NOMO-1 treated with DMSO at 0.1 percent for 48 hours (cell line): ENCODE data around the gene CARD11.
"Not testable (repeated sequence)": the region's sequence is repeated elsewhere in the genome, so short reads cannot be mapped to it uniquely, and the experiment has no call there.

Source experiments
- DNase-seq: peaks from one replicate; lab custom pipeline; 2025; ENCODE audit not compliant: unreplicated experiment; lab: John Stamatoyannopoulos, UW

The CARD11 gene

DNA sequence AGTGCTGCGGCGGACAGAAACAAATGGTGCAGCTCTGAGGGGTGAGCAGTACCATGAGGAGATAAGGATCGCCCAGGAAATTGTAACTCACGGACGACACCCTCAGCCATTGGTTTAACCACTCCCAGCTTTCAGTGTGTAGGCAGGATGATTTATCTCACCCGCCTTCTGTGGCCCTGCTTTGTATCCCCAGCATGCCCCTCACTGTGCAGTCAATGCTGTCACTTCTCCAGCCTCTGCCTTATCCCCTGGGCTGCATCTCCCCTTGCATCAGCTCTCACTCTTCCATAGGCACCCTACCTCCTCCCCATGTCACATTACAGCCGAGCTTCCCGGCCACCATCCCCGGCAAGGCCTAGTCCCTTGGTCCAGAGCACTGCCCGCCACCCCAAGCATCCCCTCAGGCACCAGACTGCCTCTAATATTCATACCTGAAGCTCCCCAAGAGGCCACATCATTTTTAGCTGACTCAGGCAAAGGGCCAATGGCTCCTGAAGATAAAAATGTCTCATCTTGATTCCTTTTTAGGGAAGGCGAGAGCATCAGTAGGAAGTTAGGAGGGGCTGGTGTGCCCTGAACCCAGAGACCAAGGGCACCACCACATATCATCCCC is 77.1 kb downstream of the CARD11 start:
- no peak for DNase-seq

DNA sequence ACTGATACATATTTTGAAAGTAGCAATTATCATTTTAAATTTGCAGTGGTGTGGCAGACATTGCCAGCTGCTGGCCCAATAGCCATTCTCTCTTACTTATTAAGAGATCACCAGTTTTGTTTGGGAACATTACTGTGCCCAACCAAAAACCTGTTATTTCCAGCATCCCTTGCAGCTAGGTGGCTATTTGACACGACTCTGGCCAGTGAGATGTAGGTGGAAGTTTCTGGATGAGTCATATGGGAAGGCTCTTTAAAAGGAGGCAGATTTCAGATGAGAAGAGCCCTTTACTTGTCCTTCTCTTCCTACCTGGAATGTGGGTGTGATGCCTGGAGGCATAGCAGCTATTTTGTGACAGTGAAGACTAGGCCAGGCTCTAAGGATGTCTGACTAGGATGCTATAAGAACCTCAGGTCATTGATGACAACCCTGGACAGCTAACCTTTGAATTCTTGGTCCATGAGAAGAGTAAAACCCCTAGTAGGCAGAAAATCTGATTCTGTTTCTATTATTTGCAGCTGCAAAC is 77.9 kb downstream of the CARD11 start:
- DNase-seq, result no peak

DNA sequence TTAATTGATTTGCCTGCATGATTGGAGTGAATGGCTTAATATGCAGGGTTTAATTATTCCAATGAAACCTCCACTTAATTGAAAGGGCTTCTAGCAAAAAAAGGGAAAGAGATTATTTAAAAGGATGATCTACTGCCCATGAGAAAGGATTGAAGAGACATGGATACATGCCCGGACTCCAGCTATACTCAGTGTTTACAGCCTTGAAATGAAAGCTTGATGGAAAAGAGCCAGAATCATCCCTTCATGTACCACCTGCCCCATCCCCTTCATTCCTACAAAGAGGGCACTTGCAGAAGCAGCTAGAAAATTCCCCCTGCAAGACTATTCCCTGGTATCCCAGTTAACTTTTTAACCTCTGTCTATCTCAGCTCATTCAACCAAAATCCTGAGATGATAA is 78.4 kb downstream of the CARD11 start:
- DNase-seq, result no peak

DNA sequence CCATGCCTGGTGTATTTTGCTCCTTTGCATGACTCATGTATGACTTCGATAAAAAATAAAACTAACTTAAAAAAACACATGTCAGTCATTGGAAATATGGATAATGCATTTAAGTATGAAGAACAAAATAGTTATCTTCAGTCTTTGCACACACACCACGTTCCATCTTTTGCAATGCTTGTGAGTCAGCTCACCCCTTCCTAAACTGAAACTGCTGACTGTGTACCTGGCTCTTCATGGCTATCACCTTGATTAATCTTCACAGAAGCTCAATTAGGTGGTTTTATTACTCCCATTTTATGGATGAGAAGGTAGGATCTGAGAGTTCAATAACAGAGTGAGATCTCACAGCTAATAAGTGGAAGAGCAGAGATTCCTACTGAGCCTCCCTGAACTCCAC is 79.5 kb downstream of the CARD11 start:
- no peak for DNase-seq

DNA sequence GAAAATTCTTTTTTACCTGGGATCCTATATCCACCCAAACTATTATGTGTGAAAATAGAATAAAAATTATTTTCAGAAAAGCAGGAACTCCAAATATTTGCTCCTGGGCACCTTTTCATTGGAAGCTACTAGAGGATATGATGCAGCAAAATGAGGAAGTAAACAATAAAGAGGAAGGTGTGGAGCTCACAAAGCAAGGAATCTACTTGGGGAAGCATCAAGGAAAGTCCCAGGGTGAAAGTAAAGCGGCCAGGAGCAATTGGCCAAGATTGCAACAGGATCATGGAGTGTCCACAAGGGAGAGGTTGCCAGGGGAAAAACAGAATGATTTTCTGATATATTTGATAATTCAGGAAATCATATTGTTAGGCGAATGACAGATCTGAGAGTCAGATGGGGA is 80.8 kb downstream of the CARD11 start:
- peak; percentile 25 for DNase-seq

DNA sequence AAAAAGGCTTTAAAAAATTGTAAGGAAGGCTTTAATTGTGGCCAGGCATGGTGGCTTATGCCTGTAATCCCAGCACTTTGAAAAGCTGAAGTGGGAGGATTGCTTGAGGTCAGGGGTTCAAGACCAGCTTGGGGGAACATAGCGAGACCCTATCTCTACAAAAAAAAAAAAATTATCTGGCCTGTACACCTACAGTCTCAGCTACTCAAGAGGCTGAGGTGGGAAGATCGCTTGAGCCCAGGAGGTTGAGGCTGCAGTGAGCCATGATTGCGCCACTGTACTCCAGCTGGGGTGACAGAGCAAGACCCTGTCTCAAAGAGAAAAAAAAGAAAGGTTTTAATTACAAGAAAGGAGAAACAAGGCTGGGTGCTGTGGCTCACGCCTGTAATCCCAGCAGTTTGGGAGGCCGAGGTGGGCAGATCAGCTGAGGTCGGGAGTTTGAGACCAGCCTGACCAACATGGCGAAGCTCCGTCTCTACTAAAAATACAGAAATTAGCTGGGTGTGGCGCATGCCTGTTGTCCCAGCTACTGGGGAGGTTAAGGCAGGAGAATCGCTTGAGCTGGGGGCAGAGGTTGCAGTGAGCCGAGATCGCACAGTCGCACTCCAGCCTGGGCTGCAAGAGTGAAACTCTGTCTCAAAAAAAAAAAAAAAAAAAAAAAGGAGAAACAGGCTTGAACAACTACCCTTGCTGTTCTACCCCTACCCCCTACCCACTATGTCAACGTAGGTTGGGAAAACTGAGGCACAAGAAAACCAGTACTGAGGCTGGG is 83.7 kb downstream of the CARD11 start:
- no peak for DNase-seq

DNA sequence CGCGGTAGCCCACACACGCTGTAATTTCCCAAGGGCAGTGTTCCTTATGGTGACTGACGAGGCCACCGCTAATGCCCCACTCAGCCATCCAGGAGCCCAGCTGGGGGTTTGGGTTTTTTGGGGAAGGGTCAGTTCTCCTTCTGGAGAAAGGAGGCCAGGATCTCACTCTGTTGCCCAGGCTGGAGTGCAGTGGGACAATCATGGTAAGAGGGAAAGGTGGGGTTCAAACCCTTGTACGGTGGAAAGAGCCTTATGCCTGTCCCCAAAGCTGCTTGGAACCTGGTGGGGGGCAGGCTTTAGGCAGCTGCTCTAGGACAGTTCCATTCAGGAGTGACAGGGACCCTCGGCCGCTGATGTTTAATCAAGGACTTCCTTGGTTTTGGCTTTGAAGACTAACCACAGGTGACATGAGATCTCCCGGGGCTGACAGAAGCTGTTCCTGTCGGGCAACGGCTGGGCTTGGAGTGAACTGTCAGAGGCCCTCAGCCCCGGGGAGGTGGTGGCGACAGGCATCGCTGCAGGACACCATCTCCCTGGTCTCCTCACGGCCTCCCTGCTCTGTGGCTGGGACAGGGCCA is 84.5 kb downstream of the CARD11 start:
- no peak for DNase-seq

DNA sequence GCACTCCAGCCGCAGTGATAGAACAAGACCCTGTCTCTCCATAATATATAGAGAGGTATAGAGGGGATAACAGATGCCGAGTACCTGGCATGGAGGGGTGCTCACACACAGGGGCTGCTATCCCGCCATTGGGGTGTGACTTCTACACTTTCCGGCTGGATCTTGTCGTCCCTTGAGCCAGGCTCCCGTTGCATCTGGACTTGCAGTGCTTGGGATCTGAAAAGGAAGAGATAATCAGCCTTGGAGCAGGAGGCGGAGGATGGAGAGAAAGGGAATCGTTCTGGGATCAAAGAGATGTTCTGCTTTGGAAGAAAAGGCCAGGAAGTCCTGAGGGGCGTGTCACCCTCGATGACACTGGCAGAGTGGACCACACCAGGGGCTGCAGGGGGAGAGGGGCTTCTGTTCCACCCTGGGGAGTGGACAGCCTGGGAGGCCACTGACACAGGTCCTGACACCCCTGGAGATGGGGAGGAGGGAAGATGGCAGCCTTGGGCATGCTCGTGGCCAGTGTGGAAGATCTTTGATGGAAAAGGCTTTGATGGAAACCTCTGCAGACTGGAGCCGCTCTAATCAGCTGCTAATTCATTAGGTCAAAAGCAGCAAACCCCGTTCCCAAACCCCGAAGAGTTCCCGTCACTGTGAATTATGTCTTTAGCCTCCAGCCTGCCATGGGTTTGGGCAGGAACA is 85.1 kb downstream of the CARD11 start:
- DNase-seq, result no peak

DNA sequence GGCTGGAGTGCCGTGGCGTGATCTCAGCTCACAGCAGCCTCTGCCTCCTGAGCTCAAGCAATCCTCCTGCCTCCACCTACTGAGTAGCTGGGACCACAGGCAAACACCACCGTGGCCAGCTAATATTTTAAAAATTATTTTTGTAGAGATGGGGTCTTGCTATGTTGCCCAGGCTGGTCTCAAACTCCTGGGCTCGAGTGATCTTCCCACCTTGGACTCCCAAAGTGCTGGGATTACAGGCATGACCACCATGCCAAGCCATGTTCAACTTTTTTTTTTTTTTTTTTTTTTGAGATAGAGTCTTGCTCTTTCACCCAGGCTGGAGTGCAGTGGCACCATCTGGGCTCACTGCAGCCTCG is 86.3 kb downstream of the CARD11 start:
- DNase-seq, result not testable (repeated sequence)

DNA sequence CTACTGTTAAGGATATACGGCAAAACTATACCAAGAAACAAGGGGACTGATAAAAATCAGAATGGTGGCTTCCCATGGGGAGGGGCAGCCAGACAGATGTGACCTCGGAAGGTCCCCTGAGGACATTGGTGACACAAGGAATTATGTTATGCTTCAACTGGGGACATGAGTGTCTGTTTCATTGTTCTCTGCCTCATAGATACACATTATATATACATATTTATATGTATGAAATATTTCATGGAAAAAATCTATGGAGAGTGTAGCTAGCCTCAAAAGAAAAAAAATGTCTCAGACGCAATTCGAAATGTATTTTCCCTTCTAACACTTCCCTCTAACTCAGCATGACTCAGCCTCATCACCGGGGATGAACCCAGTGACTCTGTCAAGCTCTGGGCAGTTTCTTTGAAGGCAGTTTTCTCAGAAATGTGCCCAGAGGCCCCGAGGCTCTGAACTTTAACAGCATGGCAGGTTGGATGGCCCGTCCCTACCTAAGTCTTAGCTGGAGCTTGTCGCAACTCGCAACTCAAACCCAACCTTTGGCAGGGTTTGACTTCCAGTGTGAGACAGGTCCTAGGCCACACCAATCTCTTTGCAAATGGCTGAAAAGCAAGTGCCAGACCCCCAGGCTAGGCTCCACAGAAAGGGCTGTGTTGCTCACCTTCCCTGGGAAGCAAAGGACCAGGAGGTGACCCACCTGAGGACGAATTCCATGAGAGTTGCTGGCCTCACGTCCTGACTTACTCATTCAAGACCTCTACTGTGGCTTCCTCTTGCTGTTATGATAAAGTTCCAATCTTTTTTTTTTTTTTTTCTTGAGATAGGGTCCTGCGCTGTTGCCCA is 86.9 kb downstream of the CARD11 start:
- DNase-seq, result peak; percentile 49

DNA sequence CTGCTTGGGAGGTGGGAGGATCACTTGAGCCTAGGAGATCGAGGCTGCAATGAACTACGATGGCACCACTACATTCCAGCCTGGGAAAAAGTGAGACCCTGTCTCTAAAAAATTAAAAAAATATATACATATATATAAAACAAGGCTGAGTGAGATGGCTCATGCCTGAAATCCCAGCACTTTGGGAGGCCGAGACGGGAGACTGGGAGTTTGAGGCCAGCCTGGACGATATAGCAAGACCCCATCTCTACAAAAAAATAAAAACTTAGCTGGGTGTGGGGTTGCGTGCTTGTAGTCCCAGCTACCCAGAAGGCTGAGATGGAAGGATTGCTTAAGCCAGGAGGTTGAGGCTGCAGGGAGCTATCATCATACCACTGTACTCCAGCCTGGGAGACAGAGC is 87.6 kb downstream of the CARD11 start:
- no peak for DNase-seq

DNA sequence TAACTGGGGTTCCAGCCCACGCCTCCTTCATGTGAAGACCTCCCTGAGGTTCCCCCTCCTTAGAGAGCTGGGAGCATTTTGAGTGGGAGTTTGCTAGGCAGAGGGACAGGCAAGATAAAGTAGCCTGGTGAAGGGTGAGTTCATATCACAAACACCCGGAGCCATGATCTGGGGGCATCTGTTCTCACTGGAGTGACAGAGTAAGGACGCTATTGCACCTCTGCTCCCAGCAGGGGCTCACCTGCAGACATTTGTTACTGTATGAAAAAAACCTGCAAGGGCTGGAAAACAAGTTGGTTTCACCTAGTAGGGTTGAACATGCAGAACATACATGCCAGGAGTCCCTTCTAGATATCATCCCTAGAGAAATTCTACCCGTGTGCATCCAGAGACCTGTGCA is 88.4 kb downstream of the CARD11 start:
- DNase-seq, result no peak

DNA sequence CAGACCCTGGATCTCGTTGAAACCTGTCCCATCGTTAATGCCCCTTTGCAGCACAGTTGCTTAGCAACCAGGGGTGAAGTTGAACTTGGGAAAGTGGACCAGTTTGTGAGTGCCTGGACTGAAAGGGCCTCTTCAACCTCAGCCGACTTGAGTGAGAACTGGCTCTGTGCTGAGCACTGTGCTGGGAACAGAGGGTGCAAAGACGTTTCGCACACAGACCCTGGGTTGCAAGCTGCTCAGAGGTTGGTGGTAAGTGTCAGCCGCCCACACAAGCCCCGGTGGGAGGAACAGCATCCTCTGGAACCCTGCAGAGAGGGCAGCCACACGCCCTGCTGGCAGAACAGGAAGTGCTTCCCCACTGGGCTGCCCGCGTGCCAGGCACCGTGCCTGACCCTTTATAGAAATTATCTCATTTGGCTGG is 89.2 kb downstream of the CARD11 start:
- no peak for DNase-seq

DNA sequence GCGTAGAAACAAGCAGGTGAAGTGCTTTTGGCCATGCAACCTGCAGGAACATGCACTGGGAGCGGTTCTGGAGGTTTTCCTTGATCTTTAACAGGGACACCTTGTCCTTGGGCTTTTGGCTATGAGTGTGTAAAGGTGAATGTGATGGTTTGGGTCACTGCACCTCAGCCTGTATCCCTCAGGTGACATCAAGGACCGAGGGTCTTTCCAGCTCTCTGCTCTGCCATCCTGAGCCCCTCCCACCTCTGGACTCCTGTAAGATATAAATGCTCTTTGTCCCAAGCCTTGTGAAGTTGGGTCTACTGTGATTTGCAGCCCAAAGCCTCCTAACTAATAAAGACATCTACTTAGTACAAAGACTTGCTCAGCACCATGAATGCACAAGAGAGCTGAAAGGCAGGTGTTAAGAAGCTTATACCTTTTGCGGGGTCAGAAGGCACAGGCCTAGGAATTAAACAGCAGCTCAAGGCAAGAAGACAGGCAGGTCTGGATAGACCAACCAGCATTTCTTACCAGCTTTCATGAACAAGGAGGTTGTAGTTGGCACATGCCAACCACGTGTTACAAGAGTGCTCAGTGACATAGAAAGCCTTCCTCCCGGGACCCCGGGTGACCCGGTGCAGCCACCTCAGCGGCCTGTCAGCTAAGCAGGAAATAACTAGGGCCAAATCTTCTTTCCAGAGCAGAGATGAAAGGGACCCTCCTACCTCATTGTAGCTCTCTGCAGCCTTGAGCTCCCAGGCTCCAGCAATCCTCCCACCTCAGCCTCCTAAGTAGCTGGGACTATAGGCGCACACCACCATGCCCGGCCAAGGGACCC is 89.9 kb downstream of the CARD11 start:
- DNase-seq, result no peak

DNA sequence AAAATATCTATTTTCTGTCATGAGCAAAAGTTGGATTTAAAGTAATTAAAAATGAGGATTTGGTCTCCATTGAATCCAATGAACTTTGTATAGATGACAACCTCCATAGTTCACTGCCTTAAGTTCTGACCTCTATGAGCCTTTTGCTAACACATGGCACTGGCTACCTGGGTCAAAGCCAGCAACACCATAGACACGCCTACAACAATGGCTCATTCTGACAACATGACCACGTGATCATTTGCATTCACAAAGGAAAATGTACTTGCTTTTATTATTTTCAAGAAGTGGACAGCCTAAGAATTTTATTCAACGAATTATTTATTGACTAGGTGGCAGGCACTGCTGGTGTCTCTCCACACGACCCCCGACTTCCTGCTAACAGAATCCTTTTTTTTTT is 90.6 kb downstream of the CARD11 start:
- DNase-seq, result no peak

DNA sequence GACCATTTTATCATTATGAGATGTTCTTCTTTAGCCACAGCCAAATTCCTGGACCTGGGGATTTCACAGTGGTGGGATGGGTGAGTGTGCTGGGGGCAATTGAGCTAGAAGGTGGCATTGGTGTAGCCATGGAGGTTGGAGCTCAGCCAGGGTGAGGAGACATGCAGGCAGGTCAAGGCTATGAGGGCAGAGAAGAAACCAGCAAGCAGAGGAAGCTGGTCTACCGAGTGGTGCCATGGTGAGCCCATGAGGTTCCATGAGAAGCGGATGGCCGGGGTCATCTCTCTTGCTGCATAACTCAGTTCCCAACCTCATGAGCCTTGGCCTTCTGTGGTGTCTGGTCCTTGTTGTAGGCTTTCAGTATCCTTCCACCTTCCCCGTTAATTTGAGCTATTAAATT is 91.4 kb downstream of the CARD11 start:
- no peak for DNase-seq

DNA sequence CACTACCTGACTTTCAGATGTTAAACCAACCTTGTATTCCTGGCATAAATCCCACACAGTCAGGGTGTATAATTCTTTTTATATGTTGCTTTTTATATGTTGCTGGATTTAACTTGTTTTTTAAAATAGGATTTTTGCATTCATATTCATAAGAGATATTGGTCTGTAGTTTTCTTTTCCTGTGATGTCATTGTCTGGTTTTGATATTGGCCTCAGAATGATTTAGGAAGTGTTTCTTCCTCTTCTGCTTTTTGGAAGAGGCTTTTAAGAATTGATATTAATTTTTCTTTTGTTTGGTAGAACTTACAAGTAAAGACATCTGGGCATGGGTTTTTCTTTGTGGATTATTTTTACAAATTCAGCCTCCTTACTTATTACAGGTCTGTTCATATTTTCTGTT is 93.1 kb downstream of the CARD11 start:
- peak; percentile 67 for DNase-seq

DNA sequence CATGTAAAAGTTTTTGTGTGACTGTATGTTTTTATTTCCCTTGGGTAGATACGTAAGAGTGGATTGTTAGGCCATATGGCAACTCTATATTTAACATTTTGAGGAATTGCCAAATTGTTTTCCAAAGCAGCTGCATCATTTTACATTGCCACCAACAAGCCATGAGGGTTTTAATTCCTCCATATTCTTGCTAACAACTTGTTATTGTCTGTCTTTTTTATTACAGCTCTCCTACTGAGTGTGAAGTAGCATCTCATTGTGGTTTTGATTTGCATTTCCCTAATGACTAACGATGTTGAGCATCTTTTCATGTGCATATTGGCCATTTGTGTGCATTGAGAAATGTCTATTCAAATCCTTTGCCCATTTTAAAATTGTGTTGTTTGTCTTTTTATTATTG is 94.9 kb downstream of the CARD11 start:
- no peak for DNase-seq

DNA sequence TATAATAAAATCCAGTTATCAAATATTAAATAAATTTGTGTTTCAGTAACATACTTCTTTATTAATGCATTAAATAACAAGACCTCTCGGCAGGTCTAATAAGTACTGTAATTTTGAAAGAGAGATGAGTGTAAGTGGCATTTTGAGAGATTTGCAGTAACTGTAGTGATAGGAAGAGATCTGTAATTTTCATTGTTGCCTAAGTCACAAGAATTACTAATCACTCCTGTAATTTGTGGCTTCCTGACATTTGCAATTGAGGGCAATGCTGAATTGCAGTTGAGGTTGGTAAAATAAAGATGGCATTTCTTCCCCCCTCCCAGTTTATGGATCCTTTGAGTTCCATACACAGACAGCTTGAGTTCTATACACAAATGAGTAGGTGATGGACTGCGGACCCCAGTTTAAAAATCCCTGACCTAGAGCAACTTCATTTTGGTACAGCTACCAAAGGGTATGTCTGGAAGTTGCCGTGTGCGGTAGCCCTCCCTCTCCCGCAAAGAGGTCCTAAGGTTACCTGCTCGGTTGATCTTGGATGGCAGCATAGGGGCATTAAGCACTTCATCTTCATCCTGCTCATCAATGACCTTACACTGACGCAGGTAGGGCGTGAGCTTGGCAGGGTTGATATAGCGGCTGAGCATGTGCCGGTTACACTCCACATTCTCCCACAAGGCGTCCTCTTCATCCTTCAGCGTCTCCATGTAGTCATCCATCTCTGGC is 96.4 kb downstream of the CARD11 start:
- peak; percentile 58 for DNase-seq
